HepG2 (cell line): ENCODE measurements around the gene CAMSAP2. TPM values are rescaled to one million over a fixed set of nuclear protein-coding genes. Genes with fewer than 3 reads are reported as not detected.

Source experiments
- ARNT2 ChIP-seq: sonication (generic); formaldehyde crosslinking; IDR thresholded peaks from 2 replicates; pipeline ENCODE4 v1.8.0; 2022; ENCODE audit warnings: mild to moderate bottlenecking, low read depth, missing genetic modification reagents, moderate library complexity
- ATAD3A ChIP-seq: sonication (generic); formaldehyde crosslinking; IDR thresholded peaks from 2 replicates; pipeline ENCODE4 v1.4.0; 2020; ENCODE audit warnings: missing genetic modification reagents
- ATF7 ChIP-seq, 2 experiments: fragments of 450-650 bp in 1 of 2; sonication (generic) in 1 of 2; formaldehyde crosslinking in 1 of 2; IDR thresholded peaks; 2 replicates each; pipeline versions ENCODE4 v1.4.0 to v1.6.1; 2016 to 2020; ENCODE audit warnings: antibody characterized with exemption in 1 of 2, mild to moderate bottlenecking in 1 of 2, missing genetic modification reagents in 1 of 2
- HDAC6 ChIP-seq: fragments of 200-600 bp; sonication (generic); IDR thresholded peaks from 2 replicates; pipeline ENCODE4 v1.7.0; 2017; ENCODE audit warnings: mild to moderate bottlenecking, antibody characterized with exemption, low read length, low read depth
- HNRNPK ChIP-seq: fragments of 200-400 bp; formaldehyde crosslinking; IDR thresholded peaks from 2 replicates; pipeline ENCODE4 v1.6.1; 2018; ENCODE audit warnings: low read length, low read depth, moderate library complexity, mild to moderate bottlenecking; ENCODE audit not compliant: poor library complexity, severe bottlenecking
- HOXA9 ChIP-seq: sonication (generic); formaldehyde crosslinking; IDR thresholded peaks from 2 replicates; pipeline ENCODE4 v1.8.1; 2022; ENCODE audit warnings: missing genetic modification reagents, mild to moderate bottlenecking, moderate library complexity, borderline replicate concordance
- NR2F1 ChIP-seq, 2 experiments: fragments of 450-650 bp in 1 of 2; formaldehyde crosslinking in 1 of 2; IDR thresholded peaks; 2 replicates each; pipeline versions ENCODE4 v1.5.0 to v1.6.1; 2016 to 2020; ENCODE audit warnings: mild to moderate bottlenecking in 1 of 2, missing compliant biosample characterization in 1 of 2, missing genetic modification reagents in 1 of 2, moderate library complexity in 1 of 2
- PHF20 ChIP-seq: sonication (generic); formaldehyde crosslinking; IDR thresholded peaks from 2 replicates; pipeline ENCODE4 v1.5.0; 2020; ENCODE audit warnings: mild to moderate bottlenecking, missing genetic modification reagents
- PHF8 ChIP-seq: sonication (generic); formaldehyde crosslinking; IDR thresholded peaks from 2 replicates; pipeline ENCODE4 v1.5.0; 2020; ENCODE audit warnings: missing genetic modification reagents
- RBFOX2 ChIP-seq: fragments of 200-400 bp; formaldehyde crosslinking; IDR thresholded peaks from 2 replicates; pipeline ENCODE4 v1.6.1; 2017; ENCODE audit warnings: low read depth, mild to moderate bottlenecking, low read length
- SAFB2 ChIP-seq: sonication (generic); formaldehyde crosslinking; IDR thresholded peaks from 2 replicates; pipeline ENCODE4 v1.5.1; 2020; ENCODE audit warnings: missing genetic modification reagents, low read depth, mild to moderate bottlenecking, borderline replicate concordance
- SKI ChIP-seq: fragments of 450-650 bp; IDR thresholded peaks from one replicate; pipeline ENCODE4 v1.6.1; 2018; ENCODE audit warnings: mild to moderate bottlenecking; ENCODE audit not compliant: partially characterized antibody
- SNAI1 ChIP-seq: sonication (generic); formaldehyde crosslinking; IDR thresholded peaks from 2 replicates; pipeline ENCODE4 v1.5.0; 2020; ENCODE audit warnings: mild to moderate bottlenecking, missing genetic modification reagents, borderline replicate concordance
- SNAPC5 ChIP-seq: sonication (generic); formaldehyde crosslinking; IDR thresholded peaks from 2 replicates; pipeline ENCODE4 v1.8.1; 2023; ENCODE audit warnings: mild to moderate bottlenecking, missing genetic modification reagents, borderline replicate concordance
- TCF7 ChIP-seq: sonication (generic); IDR thresholded peaks from 2 replicates; pipeline ENCODE4 v1.6.1; 2016; ENCODE audit warnings: antibody characterized with exemption, low read depth
- YY1 ChIP-seq: IDR thresholded peaks from 2 replicates; pipeline ENCODE4 v1.6.1; 2011; ENCODE audit warnings: low read length, low read depth, moderate library complexity, mild to moderate bottlenecking; ENCODE audit not compliant: insufficient read depth, insufficient replicate concordance
- ZFP82 ChIP-seq: sonication (generic); formaldehyde crosslinking; IDR thresholded peaks from 2 replicates; pipeline ENCODE4 v1.5.1; 2020; ENCODE audit warnings: mild to moderate bottlenecking, missing genetic modification reagents, borderline replicate concordance
- ZMYM2 ChIP-seq: sonication (generic); formaldehyde crosslinking; IDR thresholded peaks from 2 replicates; pipeline ENCODE4 v1.8.0; 2022; ENCODE audit warnings: mild to moderate bottlenecking, missing genetic modification reagents
- ZNF326 ChIP-seq: sonication (generic); formaldehyde crosslinking; IDR thresholded peaks from 2 replicates; pipeline ENCODE4 v1.4.0; 2020; ENCODE audit warnings: missing genetic modification reagents, borderline replicate concordance
- ZNF382 ChIP-seq: sonication (generic); formaldehyde crosslinking; IDR thresholded peaks from 2 replicates; pipeline ENCODE4 v1.5.0; 2020; ENCODE audit warnings: missing genetic modification reagents, mild to moderate bottlenecking, borderline replicate concordance
- ZNF501 ChIP-seq: sonication (generic); formaldehyde crosslinking; IDR thresholded peaks from 2 replicates; pipeline ENCODE4 v1.5.1; 2020; ENCODE audit warnings: mild to moderate bottlenecking, moderate library complexity, missing genetic modification reagents
- ZNF564 ChIP-seq: sonication (generic); formaldehyde crosslinking; IDR thresholded peaks from 2 replicates; pipeline ENCODE4 v1.8.1; 2023; ENCODE audit warnings: mild to moderate bottlenecking, missing genetic modification reagents
- ZNF75D ChIP-seq: sonication (generic); formaldehyde crosslinking; IDR thresholded peaks from 2 replicates; pipeline ENCODE4 v1.8.1; 2023; ENCODE audit warnings: missing genetic modification reagents, mild to moderate bottlenecking, borderline replicate concordance
- ZSCAN21 ChIP-seq: sonication (generic); formaldehyde crosslinking; IDR thresholded peaks from 2 replicates; pipeline ENCODE4 v1.8.0; 2022; ENCODE audit warnings: mild to moderate bottlenecking, missing genetic modification reagents, moderate library complexity, borderline replicate concordance
- polyA plus RNA-seq, 8 experiments: library from polyadenylated mRNA; depleted of rRNA in 3 of 8; stranded (reverse) in 7 of 8; unstranded in 1 of 8; fragments of >200 nt; fragmentation: Illumina TruSeq in 4 of 8; extraction: Trizol in 4 of 8; gene quantifications; 2 replicates each; pipeline versions ENCODE4 v1.2.1 to v1.2.3, GENCODE V29; 2011 to 2016; ENCODE audit warnings: low read depth in 4 of 8, missing spikeins in 1 of 8, mixed read lengths in 1 of 8; ENCODE audit not compliant: insufficient read depth in 1 of 8
- total RNA-seq, 5 experiments: library from RNA; depleted of rRNA; stranded (reverse); fragments of >200 nt; fragmentation: Illumina TruSeq; extraction: Trizol; gene quantifications; 2 replicates each; pipeline ENCODE4 v1.2.3, GENCODE V29; 2016; ENCODE audit warnings: low read depth in 1 of 5
- TF ChIP-seq, protein P1 (sequence below): sonication (generic); formaldehyde crosslinking; IDR thresholded peaks from 2 replicates; pipeline ENCODE4 v1.8.1; 2023; ENCODE audit warnings: missing genetic modification reagents, inconsistent platforms, borderline replicate concordance
- TF ChIP-seq, protein P2 (sequence below): sonication (generic); formaldehyde crosslinking; IDR thresholded peaks from 2 replicates; pipeline ENCODE4 v1.4.0; 2020; ENCODE audit warnings: missing genetic modification reagents
- TF ChIP-seq, protein P3 (sequence below): IDR thresholded peaks from 2 replicates; pipeline ENCODE4 v1.6.1; 2016; ENCODE audit warnings: missing genetic modification reagents, missing compliant biosample characterization

Gene CAMSAP2
- total and polyA plus RNA-seq, 2 of the 13 experiments (the other 11 are each of a cell fraction or from before 2014, with no cell fraction given) = 3.4 to 8.2 TPM

DNA sequence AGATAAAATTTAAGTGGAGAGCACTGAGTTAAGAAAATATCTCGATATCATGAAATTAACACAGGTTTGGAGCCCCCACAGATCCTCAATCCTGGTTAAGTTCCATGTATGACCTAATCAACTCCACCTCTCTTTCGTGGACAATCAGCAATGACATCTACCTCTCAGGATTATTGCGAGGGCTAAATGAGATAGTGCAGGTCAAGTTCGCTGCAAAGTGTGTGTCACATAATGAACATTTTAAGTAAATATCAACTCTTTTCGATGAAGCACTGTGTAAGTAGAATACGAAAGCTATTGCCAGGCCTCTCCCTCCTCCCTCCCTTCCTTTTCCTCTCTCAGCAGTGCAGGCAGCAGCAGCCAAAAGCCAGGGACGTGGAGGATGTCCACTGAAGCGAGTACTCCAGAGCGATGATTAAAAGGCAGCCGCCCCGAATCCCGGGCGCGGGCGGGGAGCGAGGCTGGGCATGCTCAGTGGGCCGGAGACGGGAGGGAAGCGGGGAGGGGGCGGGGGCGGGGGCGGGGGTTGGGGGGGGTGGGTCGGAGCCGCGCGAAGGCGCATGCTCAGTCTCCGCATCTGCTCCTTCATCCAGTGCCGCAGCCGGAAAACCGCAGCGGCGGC lies at the start of gene CAMSAP2 (continued):
- TF ChIP-seq, protein P1, sequence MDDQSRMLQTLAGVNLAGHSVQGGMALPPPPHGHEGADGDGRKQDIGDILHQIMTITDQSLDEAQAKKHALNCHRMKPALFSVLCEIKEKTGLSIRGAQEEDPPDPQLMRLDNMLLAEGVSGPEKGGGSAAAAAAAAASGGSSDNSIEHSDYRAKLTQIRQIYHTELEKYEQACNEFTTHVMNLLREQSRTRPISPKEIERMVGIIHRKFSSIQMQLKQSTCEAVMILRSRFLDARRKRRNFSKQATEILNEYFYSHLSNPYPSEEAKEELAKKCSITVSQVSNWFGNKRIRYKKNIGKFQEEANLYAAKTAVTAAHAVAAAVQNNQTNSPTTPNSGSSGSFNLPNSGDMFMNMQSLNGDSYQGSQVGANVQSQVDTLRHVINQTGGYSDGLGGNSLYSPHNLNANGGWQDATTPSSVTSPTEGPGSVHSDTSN (CRISPR knock-in tag) = no peak
- TF ChIP-seq SNAPC5 (CRISPR knock-in tag) (no peak), ZNF75D (CRISPR knock-in tag) (no peak), ATF7 (IDR thresholded peaks at IDR 0.05) (no peak), ATF7 (CRISPR knock-in tag; IDR thresholded peaks at IDR 0.05) (no peak), NR2F1 (CRISPR knock-in tag; IDR thresholded peaks at IDR 0.05) (no peak), ZNF501 (no peak), PHF8 (CRISPR knock-in tag) (no peak), PHF20 (CRISPR knock-in tag) (no peak), TCF7 (peak; percentile 33; the same call in 1 of the 2 replicates), ARNT2 (CRISPR knock-in tag) (no peak), RBFOX2 (no peak), HDAC6 (no peak), SKI (no peak), YY1 (peak; percentile 3), ZMYM2 (CRISPR knock-in tag) (no peak), HNRNPK (peak; percentile 98), SAFB2 (no peak), ZFP82 (CRISPR knock-in tag) (no peak), SNAI1 (CRISPR knock-in tag) (no peak), HOXA9 (CRISPR knock-in tag) (no peak), ZNF564 (CRISPR knock-in tag) (no peak), ZSCAN21 (CRISPR knock-in tag) (0 out of 2 replicates have a peak, but pooled peaks have one; percentile 39), ZNF326 (no peak), ZNF382 (CRISPR knock-in tag) (no peak), ATAD3A (CRISPR knock-in tag) (no peak)
- TF ChIP-seq, protein P2, sequence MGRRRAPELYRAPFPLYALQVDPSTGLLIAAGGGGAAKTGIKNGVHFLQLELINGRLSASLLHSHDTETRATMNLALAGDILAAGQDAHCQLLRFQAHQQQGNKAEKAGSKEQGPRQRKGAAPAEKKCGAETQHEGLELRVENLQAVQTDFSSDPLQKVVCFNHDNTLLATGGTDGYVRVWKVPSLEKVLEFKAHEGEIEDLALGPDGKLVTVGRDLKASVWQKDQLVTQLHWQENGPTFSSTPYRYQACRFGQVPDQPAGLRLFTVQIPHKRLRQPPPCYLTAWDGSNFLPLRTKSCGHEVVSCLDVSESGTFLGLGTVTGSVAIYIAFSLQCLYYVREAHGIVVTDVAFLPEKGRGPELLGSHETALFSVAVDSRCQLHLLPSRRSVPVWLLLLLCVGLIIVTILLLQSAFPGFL (CRISPR knock-in tag) = no peak
- TF ChIP-seq, protein P3, sequence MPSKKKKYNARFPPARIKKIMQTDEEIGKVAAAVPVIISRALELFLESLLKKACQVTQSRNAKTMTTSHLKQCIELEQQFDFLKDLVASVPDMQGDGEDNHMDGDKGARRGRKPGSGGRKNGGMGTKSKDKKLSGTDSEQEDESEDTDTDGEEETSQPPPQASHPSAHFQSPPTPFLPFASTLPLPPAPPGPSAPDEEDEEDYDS (CRISPR knock-in tag) = peak; percentile 52; the same call in 1 of the 2 replicates
